Measurements from ENCODE around the gene NCOA7. TPM values are rescaled to one million over a fixed set of nuclear protein-coding genes. Genes with fewer than 3 reads are reported as not detected.
A peak's percentile ranks its signal among the peaks of the same experiment; 100 is the strongest.
"Not testable (repeated sequence)": the region's sequence is repeated elsewhere in the genome, so short reads cannot be mapped to it uniquely, and the experiment has no call there.

The NCOA7 gene
- total RNA-seq, 1 donor from 2014 or later = 26.2 TPM

DNA sequence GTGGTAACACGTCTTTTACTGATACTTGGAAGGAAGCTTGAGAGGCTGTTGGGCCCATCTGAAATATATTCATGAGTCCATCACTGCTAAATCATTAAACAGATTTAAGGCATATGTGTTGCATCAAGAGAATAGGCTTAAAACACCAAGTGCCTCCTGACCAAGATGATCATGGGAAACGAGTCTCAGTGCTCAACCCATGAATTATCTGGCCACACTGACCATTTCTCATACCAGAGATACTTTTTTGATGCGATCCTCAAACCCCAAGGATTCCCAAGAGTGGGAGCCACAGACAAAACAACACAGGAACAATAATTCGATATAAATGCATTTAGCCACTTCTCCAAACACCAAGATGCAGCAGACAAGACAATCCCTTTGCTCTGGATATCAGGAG, 24.1 kb upstream of the NCOA7 start:
- Mint-ChIP-seq H3K4me3 (ENCODE audit: unreplicated experiment) (no peak overlapping the region), H3K36me3 (ENCODE audit: low read depth, unreplicated experiment) (peaks cover under 1% of the 10 kb centered on the region), H3K27ac (ENCODE audit: unreplicated experiment) (no peak overlapping the region), H3K9me3 (ENCODE audit: unreplicated experiment) (no peaks in the 10 kb centered on the region), H3K4me1 (ENCODE audit: unreplicated experiment) (peaks cover 30% of the 10 kb centered on the region), H3K27me3 (ENCODE audit: unreplicated experiment) (peaks cover 5% of the 10 kb centered on the region)
- TF ChIP-seq, protein P1, sequence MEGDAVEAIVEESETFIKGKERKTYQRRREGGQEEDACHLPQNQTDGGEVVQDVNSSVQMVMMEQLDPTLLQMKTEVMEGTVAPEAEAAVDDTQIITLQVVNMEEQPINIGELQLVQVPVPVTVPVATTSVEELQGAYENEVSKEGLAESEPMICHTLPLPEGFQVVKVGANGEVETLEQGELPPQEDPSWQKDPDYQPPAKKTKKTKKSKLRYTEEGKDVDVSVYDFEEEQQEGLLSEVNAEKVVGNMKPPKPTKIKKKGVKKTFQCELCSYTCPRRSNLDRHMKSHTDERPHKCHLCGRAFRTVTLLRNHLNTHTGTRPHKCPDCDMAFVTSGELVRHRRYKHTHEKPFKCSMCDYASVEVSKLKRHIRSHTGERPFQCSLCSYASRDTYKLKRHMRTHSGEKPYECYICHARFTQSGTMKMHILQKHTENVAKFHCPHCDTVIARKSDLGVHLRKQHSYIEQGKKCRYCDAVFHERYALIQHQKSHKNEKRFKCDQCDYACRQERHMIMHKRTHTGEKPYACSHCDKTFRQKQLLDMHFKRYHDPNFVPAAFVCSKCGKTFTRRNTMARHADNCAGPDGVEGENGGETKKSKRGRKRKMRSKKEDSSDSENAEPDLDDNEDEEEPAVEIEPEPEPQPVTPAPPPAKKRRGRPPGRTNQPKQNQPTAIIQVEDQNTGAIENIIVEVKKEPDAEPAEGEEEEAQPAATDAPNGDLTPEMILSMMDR (IDR thresholded peaks at IDR 0.05; ENCODE audit: unreplicated experiment) = no peak
- DNase-seq (ENCODE audit: low spot score) = no peak

- no peak overlapping the region for H3K4me3 Mint-ChIP-seq (ENCODE audit: unreplicated experiment)
- peaks cover 4% of the 10 kb centered on the region for H3K27me3 Mint-ChIP-seq (ENCODE audit: unreplicated experiment)
- DNase-seq (ENCODE audit: low spot score) = no peak
- H3K27ac Mint-ChIP-seq (ENCODE audit: unreplicated experiment) = no peak overlapping the region
- H3K36me3 Mint-ChIP-seq (ENCODE audit: low read depth, unreplicated experiment) = no peaks in the 10 kb centered on the region
- peaks cover 20% of the 10 kb centered on the region for H3K4me1 Mint-ChIP-seq (ENCODE audit: unreplicated experiment)
- TF ChIP-seq, protein P1 (IDR thresholded peaks at IDR 0.05; ENCODE audit: unreplicated experiment) = no peak
- H3K9me3 Mint-ChIP-seq (ENCODE audit: unreplicated experiment) = no peaks in the 10 kb centered on the region
Observed at GRCh38 chr6:125769147-125769783, 21.5 kb upstream of the NCOA7 start.

DNA sequence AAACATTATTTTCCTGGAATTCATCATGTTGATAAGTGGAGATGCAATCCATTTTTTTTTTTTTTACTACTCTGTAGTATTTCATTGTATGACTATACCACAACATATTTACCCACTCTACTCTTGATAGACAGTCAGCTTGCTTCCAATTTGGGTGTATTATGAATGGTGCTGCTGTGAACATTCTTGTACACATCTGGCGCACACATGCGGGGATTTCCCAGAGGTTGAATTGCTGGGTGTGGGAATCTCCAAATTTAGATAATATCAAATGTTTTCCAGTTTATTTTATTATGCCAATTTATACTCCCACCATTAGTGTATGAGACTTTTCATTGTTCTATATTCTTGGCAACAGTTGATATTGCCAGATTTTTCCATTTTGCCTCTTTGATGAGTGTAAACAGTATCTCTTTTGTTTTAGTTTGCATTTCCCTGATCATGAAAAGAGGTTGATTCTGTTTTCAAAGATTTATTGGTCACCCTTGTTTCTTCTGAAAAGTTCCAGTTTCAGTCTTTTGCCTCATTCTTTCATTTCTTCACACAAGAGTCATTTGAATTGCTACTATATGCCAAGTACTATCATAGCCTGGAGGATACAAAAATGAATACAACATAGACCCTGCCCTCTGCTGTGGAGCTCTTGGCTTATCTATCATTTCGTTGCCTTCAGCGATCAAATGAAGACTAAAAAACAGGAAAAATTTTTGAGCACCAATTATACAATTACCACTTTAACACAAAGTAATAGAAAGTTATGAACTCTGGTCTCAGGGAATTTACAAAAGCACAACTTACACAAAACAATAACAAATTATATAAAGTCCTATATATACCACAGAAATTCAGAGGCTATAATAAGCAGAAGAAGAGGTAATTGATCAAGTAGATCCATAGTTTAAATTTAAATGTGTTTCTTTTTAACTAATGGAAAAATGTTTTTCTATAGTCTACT, 17.1 kb upstream of the NCOA7 start:
- peaks cover 4% of the 10 kb centered on the region for H3K9me3 Mint-ChIP-seq (ENCODE audit: unreplicated experiment)
- H3K36me3 Mint-ChIP-seq (ENCODE audit: low read depth, unreplicated experiment) = peaks cover 5% of the 10 kb centered on the region
- no peak overlapping the region for H3K27ac Mint-ChIP-seq (ENCODE audit: unreplicated experiment)
- peaks cover 5% of the 10 kb centered on the region for H3K4me1 Mint-ChIP-seq (ENCODE audit: unreplicated experiment)
- H3K27me3 Mint-ChIP-seq (ENCODE audit: unreplicated experiment) = peaks cover 5% of the 10 kb centered on the region
- DNase-seq (ENCODE audit: low spot score) = no peak
- TF ChIP-seq, protein P1 (IDR thresholded peaks at IDR 0.05; ENCODE audit: unreplicated experiment) = no peak
- no peak overlapping the region for H3K4me3 Mint-ChIP-seq (ENCODE audit: unreplicated experiment)

- not testable (repeated sequence) for H3K4me3 Mint-ChIP-seq (ENCODE audit: unreplicated experiment); DNase-seq (ENCODE audit: low spot score); H3K27me3 Mint-ChIP-seq (ENCODE audit: unreplicated experiment); H3K27ac Mint-ChIP-seq (ENCODE audit: unreplicated experiment); H3K4me1 Mint-ChIP-seq (ENCODE audit: unreplicated experiment); H3K9me3 Mint-ChIP-seq (ENCODE audit: unreplicated experiment); H3K36me3 Mint-ChIP-seq (ENCODE audit: low read depth, unreplicated experiment)
Observed at GRCh38 chr6:125776107-125776826, 14.5 kb upstream of the NCOA7 start.

DNA sequence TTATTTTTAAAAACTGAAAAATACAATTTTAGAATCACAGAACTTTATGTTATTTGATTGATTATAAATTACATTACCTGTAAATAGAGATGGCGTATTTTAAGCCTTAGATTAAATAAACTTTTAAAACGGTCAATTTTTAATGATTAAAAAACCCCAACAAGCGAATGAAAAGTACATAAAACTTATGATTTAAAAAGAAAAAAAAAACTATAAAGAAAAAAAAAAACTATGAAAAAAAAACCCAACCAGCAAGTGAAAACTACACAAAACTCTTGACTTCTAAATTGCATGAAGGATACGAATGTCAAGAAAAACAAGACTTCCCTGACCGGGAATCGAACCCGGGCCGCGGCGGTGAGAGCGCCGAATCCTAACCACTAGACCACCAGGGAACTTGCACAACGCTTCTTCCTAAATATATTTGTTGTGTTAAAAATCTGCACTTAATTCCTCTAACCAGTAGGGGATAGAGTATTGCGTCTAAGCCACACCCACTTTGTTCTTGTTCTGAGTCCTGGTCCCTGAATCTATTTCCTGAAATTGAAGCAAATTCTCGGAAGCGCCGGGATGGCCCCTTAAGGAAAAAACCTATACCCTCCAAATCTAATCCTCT, 10.7 kb upstream of the NCOA7 start:
- H3K27ac Mint-ChIP-seq (ENCODE audit: unreplicated experiment) = no peak overlapping the region
- no peak overlapping the region for H3K4me3 Mint-ChIP-seq (ENCODE audit: unreplicated experiment)
- H3K9me3 Mint-ChIP-seq (ENCODE audit: unreplicated experiment) = peaks cover 4% of the 10 kb centered on the region
- H3K27me3 Mint-ChIP-seq (ENCODE audit: unreplicated experiment) = peaks cover 1% of the 10 kb centered on the region
- H3K36me3 Mint-ChIP-seq (ENCODE audit: low read depth, unreplicated experiment) = peaks cover 5% of the 10 kb centered on the region
- peak; percentile 81 for DNase-seq (ENCODE audit: low spot score)
- TF ChIP-seq, protein P1 (IDR thresholded peaks at IDR 0.05; ENCODE audit: unreplicated experiment) = no peak
- no peaks in the 10 kb centered on the region for H3K4me1 Mint-ChIP-seq (ENCODE audit: unreplicated experiment)

Data from endothelial cell (in vitro differentiated cells).